SU-DHL-6 (cell line): Measurements from ENCODE around the gene ZBTB42.

Experiments used
- H2AFZ ChIP-seq: fragments of 200-600 bp; sonication (generic); 2 replicates; pipeline ENCODE4 v1.6.1; 2014; ENCODE audit warnings: low read depth, mild to moderate bottlenecking, moderate library complexity, mixed read lengths, antibody characterized with exemption, low read length; ENCODE audit not compliant: severe bottlenecking
- H3F3A ChIP-seq: fragments of 200-600 bp; shearing (Covaris generic); 2 replicates; pipeline ENCODE4 v1.6.0; 2016; ENCODE audit warnings: antibody characterized with exemption, mild to moderate bottlenecking; ENCODE audit not compliant: insufficient read depth
- H3K27ac ChIP-seq: fragments of 200-600 bp; sonication (generic); 2 replicates; pipeline ENCODE4 v1.5.1; 2016; ENCODE audit warnings: low read depth, mild to moderate bottlenecking, low read length, moderate library complexity, mixed read lengths
- H3K27me3 ChIP-seq: fragments of 200-600 bp; sonication (generic), shearing (Covaris generic); 2 replicates; pipeline ENCODE4 v1.6.0; 2014; ENCODE audit warnings: mild to moderate bottlenecking, low read length
- H3K36me3 ChIP-seq: fragments of 200-600 bp; sonication (generic); 2 replicates; pipeline ENCODE4 v1.6.1; 2014; ENCODE audit warnings: mild to moderate bottlenecking, low read length, mixed read lengths
- H3K4me2 ChIP-seq: fragments of 300-600, 200-600 bp; shearing (Covaris generic), sonication (generic); 2 replicates; pipeline ENCODE4 v1.6.0; 2014; ENCODE audit warnings: low read length, low read depth, mild to moderate bottlenecking; ENCODE audit not compliant: poor library complexity, severe bottlenecking
- H3K4me3 ChIP-seq: fragments of 200-600 bp; sonication (generic); 2 replicates; pipeline ENCODE4 v1.5.1; 2014; ENCODE audit warnings: antibody characterized with exemption, low read length, mild to moderate bottlenecking, mixed read lengths; ENCODE audit not compliant: insufficient read depth, poor library complexity, severe bottlenecking
- H3K79me2 ChIP-seq: fragments of 200-600 bp; sonication (generic); 2 replicates; pipeline ENCODE4 v1.6.1; 2014; ENCODE audit warnings: mild to moderate bottlenecking, low read length, moderate library complexity; ENCODE audit not compliant: insufficient read depth
- H3K9ac ChIP-seq: fragments of 200-600 bp; sonication (generic); 2 replicates; pipeline ENCODE4 v1.7.0; 2014; ENCODE audit warnings: mild to moderate bottlenecking, low read length
- H3K9me2 ChIP-seq: fragments of 200-600 bp; sonication (generic); replicated peaks from 2 replicates; pipeline ENCODE4 v1.6.1; 2014; ENCODE audit warnings: low read length; ENCODE audit not compliant: insufficient read depth
- H3K9me3 ChIP-seq: fragments of 200-600 bp; sonication (generic); 2 replicates; pipeline ENCODE4 v1.6.1; 2014; ENCODE audit warnings: low read length, mixed read lengths; ENCODE audit not compliant: insufficient read depth
- H4K20me1 ChIP-seq: fragments of 200-600 bp; sonication (generic); 2 replicates; pipeline ENCODE4 v1.6.1; 2014; ENCODE audit warnings: low read depth, mild to moderate bottlenecking, antibody characterized with exemption, low read length, moderate library complexity, mixed read lengths
- EZH2phosphoT487 ChIP-seq: fragments of 200-600 bp; sonication (generic), shearing (Covaris generic); conservative IDR thresholded peaks from 2 replicates; pipeline ENCODE4 v1.6.1; 2018; ENCODE audit warnings: mild to moderate bottlenecking, antibody characterized with exemption, low read length, moderate library complexity, mixed read lengths
- TF ChIP-seq, protein P1 (sequence below): fragments of 200-600 bp; sonication (generic); IDR thresholded peaks from one replicate; pipeline ENCODE4 v1.5.1; 2017; ENCODE audit warnings: antibody characterized with exemption, mild to moderate bottlenecking, low read length, moderate library complexity; ENCODE audit not compliant: insufficient read depth, poor library complexity, severe bottlenecking

The ZBTB42 gene

GRCh38 chr14:104772707-104773504, 28.0 kb upstream of the ZBTB42 start:
- H3F3A ChIP-seq: no peaks in the 10 kb centered on the region
- TF ChIP-seq EZH2phosphoT487: no peak
- TF ChIP-seq, protein P1, sequence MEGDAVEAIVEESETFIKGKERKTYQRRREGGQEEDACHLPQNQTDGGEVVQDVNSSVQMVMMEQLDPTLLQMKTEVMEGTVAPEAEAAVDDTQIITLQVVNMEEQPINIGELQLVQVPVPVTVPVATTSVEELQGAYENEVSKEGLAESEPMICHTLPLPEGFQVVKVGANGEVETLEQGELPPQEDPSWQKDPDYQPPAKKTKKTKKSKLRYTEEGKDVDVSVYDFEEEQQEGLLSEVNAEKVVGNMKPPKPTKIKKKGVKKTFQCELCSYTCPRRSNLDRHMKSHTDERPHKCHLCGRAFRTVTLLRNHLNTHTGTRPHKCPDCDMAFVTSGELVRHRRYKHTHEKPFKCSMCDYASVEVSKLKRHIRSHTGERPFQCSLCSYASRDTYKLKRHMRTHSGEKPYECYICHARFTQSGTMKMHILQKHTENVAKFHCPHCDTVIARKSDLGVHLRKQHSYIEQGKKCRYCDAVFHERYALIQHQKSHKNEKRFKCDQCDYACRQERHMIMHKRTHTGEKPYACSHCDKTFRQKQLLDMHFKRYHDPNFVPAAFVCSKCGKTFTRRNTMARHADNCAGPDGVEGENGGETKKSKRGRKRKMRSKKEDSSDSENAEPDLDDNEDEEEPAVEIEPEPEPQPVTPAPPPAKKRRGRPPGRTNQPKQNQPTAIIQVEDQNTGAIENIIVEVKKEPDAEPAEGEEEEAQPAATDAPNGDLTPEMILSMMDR: no peak
- H3K79me2 ChIP-seq: no peaks in the 10 kb centered on the region
- 0 out of 2 replicates have a peak, but pooled peaks cover 9% of the 10 kb centered on the region for H3K36me3 ChIP-seq
- H3K27ac ChIP-seq: no peak overlapping the region
- H3K9ac ChIP-seq: no peak overlapping the region
- no peaks in the 10 kb centered on the region for H3K9me3 ChIP-seq
- H3K27me3 ChIP-seq: no peaks in the 10 kb centered on the region
- no peaks in the 10 kb centered on the region for H3K9me2 ChIP-seq
- no peak overlapping the region for H2AFZ ChIP-seq
- no peak overlapping the region for H3K4me3 ChIP-seq
- no peak overlapping the region for H3K4me2 ChIP-seq
- no peaks in the 10 kb centered on the region for H4K20me1 ChIP-seq

DNA sequence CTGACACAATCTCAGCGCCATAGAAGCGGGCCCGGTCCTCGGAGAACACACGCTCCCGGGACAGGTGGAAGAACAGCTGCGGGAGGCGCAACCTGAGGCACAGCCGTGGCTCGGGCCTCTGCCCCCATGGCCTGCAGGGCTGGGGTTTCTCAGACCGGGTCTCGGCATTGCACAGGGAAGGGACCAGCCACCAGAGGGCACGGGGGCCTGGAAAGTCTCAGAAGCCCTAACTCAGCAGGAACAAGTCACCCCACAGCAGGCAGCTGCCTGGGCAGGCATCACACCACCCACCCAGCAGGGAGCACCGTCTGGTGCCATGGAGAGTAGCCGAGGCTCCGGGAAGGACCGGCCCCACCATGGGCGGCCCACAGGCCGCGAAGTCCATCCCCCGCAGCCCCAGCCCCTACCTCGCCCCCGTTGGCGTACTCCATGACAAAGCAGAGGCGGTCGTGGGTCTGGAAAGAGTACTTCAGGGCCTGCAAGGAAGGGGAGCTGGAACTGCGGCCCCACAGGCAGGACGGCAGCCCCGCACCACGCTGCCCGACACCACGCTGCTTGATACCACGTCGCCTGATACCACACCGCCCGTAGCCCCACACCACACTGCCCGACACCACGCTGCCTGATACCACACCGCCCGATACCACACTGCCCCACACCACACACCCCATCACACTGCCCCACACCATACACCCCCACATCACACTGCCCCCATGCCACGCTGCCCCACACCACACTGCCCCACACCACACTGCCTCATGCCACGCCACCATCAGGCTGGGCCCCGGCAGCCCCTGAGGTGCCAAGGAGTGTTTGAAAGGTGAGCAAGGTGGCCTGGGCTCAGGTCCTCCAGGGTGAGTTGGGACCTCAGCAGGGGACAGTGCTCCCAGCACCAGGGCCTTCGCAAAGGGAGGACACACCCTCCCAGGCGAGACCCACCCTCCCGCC, 27.1 kb upstream of the ZBTB42 start:
- no peak overlapping the region for H2AFZ ChIP-seq
- TF ChIP-seq EZH2phosphoT487: no peak
- TF ChIP-seq, protein P1: no peak
- H3K9me2 ChIP-seq: no peaks in the 10 kb centered on the region
- H3K36me3 ChIP-seq: 0 out of 2 replicates have a peak, but pooled peaks cover 9% of the 10 kb centered on the region
- no peak overlapping the region for H3K4me2 ChIP-seq
- no peak overlapping the region for H3K9ac ChIP-seq
- no peaks in the 10 kb centered on the region for H4K20me1 ChIP-seq
- H3K4me3 ChIP-seq: no peak overlapping the region
- no peaks in the 10 kb centered on the region for H3K27me3 ChIP-seq
- no peak overlapping the region for H3K27ac ChIP-seq
- H3K79me2 ChIP-seq: no peaks in the 10 kb centered on the region
- H3K9me3 ChIP-seq: no peaks in the 10 kb centered on the region
- H3F3A ChIP-seq: no peaks in the 10 kb centered on the region

DNA sequence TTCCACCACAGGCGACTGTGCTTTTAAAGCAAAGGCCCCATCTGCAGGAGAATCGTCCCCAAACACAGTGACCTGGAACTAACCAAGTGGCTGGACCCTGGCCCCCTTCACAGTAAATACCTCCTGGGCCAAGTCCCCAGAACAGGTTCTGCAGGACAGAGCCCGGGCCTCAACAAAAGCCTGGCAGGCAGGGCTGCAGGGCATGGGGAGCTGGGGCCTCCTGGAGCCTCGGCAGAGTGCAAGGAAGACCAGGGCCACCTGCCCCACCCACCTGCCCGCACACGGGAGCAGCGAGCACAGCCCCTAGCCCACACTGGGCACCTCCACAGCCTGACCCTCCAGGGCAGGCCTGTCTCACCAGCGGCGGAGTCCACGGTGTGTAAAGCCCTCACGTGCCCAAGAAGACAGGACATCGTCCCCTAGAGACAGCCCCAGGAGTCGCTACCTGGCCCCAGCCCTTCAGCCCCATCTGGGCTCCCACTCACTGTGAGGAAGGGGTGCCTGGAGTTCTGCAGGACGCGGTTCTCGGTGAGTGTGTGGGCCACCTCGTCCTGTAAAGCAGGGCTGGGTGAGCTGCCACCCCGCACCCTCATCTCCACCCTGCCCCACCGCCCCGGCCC, 26.3 kb upstream of the ZBTB42 start:
- 0 out of 2 replicates have a peak, but pooled peaks cover 9% of the 10 kb centered on the region for H3K36me3 ChIP-seq
- H3K79me2 ChIP-seq: no peaks in the 10 kb centered on the region
- no peaks in the 10 kb centered on the region for H3F3A ChIP-seq
- no peak overlapping the region for H3K9ac ChIP-seq
- H3K27me3 ChIP-seq: no peaks in the 10 kb centered on the region
- no peak for TF ChIP-seq EZH2phosphoT487
- TF ChIP-seq, protein P1: no peak
- no peak overlapping the region for H2AFZ ChIP-seq
- H3K9me3 ChIP-seq: no peaks in the 10 kb centered on the region
- H4K20me1 ChIP-seq: no peaks in the 10 kb centered on the region
- H3K27ac ChIP-seq: no peak overlapping the region
- H3K9me2 ChIP-seq: no peaks in the 10 kb centered on the region
- H3K4me3 ChIP-seq: no peak overlapping the region
- H3K4me2 ChIP-seq: no peak overlapping the region
